GM18520 (cell line): Measurements from ENCODE around the gene MEGF11.
"Not testable (repeated sequence)": the region's sequence is repeated elsewhere in the genome, so short reads cannot be mapped to it uniquely, and the experiment has no call there.

Experiments
- ATAC-seq: cut with Tn5 transposase; IDR thresholded peaks from one replicate; pipeline ENCODE4 v1.9.1; 2021; ENCODE audit not compliant: unreplicated experiment

Gene MEGF11

DNA sequence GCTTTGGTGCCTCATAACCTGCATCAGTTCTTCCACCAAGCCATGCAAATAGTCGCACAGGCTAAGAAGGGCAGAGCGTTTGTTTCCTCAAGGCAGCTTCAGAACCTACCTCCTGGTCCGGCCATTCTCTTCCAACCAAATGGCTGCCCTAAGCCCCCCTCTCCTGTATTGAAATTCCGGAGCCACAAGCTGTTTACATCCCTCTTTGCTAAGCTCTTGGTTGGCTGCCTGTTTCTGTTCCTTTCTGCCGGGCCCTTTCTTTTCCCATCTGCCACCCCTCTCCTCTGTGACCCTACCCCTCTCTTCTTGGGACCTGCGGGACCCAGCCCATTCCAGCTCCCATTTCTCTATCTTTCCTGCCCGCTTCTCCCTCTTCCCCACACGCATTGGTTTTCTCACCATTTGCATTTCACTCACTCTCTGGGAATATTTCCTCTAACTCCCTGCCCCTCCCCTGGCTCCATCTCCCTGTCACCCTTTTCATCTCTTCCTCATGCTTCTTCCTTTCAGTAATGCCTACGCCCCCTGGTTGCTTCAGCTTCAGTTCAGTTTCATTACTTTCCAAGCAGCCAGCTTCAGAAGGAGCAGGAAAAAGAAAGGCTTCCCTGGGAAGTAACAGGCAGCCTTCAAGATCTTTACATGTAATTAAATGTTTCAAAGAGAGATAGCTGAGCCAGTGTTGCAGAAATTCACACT lies 270.8 kb downstream of the MEGF11 start:
- ATAC-seq: no peak

DNA sequence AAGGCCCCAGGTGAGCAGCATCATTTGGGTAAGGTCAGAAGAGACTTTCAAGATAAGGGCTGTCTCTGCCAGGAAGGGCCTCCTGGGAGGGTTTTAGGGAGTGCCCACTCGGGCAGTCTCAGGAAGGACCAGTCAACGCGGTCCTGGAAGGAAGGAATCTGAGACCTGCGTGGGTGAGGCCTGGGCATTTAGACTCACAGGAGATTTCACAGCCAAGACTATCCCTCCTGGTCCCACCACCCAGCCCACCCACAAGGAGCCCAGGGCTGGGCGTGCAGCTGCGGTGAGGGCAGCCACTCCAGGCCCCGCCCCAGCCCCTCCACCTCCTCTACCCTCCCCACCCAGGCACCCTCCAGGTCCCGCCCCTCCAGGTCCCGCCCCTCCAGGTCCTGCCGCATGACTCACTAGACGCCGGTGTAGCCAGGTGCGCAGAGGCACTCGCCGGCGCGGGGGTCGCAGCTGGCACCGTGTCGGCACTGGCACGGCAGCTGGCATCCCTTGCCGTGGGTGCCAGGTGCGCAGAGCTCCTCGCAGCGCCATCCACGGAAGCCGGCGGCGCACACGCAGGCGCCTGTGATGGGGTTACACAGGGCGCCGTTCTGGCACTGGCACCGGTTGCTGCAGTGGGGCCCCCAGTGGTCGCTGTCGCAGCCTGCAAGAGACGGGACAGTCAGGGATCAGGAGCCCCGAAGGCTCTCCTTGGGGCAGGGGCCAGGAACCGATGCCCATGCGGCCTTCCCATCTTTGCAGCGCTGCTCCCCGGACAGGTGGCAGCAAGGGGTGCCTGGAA lies 271.5 kb downstream of the MEGF11 start:
- ATAC-seq: no peak

DNA sequence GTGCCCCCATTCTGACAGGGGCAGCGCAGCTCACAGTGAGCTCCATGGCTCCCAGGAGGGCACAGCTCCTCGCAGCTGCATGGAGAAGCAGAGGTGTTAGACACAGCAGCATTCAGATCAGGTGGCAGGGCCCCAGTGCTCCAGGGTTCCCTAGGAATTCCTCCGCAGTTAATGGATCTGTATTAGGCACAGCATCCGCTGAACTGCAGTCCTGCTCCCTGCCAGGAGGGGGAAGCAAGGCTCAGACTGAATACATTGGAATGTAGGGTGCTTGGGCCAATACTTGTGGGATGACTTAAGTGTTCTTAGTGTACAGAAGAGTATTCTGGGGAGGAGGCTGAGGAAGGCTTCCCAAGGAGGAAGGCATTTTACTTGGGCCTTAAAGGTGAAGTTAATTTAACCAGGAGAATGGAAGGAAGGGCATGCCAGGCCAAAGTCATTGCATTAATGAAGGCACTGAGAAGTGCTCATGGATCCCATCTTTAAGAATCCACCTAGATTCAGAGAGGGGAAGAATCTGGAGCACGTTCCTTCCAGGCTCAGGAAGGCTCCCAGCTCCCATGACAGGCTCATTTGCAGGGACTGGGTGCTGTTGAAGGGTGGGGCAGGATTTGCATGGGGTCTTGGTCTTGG lies 272.6 kb downstream of the MEGF11 start:
- ATAC-seq: no peak

DNA sequence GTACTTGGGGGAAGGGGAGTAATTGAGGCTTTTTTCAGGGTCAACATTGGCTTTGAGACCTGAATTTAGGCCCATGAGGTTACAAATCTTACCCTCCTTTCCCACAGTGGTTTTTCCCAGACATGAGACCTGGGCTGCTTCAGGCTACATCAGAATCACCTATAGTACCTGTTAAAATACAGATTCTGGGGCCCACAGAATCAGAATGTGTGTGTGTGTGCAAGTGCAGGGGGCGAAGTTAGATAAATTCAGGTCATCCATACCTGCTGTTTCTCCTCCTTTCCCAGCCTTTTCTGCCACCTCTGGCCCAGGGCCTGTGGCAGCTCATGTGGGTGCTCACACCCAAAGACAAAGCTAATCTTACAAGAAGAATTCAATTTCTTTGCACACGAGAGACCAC lies 273.7 kb downstream of the MEGF11 start:
- ATAC-seq: no peak

DNA sequence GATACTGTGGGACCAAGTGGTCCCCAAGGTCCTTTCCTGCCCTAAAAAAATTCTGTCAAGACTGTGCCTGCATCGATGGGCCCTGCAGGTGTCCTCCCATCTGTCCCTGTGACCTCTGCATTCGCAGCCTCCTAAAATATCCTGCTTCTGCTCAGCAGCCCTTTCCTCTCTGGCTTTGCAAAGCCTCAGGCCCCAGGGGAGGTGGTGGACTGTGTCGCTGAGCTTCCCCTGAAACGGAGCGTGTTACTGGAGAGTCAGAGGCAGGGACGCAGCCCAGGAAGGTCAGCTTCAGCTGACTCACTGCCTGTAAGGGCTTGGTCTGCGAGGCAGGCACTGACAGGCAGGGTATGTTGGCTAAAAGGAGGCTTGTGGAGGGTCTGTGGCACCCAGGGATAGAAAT lies 274.2 kb downstream of the MEGF11 start:
- no peak for ATAC-seq

DNA sequence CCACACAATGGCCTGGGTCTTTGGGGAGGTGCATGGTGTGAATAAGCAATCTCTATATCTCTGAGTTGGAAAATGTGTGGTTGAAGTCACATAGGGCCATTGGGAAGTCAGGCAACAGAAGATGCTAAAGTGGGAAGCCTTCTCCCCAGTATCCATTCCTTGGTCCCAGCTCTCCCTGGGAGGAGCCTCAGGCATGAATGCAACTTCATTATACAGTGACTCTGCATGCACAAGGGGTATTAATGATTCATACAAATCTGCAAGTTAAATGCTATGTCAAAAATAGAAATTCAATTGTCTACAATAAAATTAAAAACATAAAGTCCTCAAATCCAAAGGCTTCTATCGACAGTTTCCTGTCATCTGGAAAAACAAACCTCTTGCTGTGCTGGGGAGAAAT lies 275.4 kb downstream of the MEGF11 start:
- ATAC-seq: no peak

DNA sequence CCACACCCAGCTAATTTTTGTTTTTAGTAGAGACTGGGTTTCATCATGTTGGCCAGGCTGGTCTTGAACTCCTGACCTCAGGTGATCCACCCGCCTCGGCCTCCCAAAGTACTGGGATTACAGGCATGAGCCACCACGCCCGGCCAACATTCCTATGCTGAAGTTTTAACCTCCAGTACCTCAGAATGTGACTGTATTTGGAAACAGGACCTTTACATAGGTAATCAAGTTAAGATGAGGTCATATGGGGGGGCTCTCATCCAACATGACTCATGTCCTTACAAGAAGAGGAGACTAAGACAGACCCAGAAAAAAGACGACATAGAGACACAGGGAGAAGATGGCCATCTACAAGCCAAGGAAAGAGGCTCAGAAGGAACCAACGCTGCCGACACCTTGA lies 277.4 kb downstream of the MEGF11 start:
- not testable (repeated sequence) for ATAC-seq

DNA sequence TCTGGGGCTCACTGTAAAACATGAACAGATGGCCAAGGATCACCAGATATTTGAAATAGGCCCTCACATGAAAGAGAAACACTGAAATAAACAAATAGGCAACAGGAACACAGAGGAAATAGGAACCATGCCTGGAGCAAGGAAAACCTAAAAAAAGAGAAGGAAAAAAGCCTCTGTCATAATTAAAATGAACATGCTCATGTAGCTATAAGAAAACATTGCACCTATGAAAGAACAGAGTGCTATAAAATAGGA lies 281.9 kb downstream of the MEGF11 start:
- no peak for ATAC-seq

DNA sequence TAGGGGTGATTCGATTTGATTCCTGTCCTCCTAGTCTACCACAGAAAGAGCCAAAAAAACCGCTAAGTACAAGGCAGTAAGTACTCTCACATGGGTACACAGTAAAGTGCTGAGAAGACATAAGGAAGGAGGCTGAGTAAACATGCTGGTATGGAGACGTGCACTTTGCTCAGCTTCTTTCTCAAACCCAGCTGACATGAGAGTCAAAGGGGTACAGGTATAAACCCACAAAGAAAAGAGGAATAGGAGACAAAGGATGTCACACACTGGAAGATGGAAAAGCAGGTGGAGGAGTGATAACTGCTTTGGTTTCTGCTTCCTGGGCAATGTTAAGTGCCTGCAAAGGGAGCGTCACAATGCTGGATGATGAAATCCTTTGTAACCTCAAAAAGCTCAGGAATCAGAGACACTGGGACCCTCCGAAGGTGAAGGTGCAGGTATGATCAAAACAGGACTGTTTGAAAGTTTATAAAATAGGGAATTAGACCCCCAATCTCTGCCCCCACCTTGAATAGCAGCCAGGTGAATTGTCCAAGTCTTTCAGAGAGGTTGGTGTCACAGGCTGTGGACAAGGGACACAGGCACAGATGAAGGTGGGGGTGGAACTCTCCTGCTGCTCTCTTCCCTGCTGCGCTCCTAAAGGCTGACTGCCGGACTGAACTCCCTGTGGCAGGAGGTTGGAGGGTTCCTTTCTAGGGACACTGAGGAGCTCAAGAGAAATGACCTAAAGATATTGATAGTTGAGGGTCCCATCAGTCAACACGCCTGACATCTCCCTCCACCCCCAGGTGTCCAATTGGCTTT lies 282.4 kb downstream of the MEGF11 start:
- no peak for ATAC-seq

DNA sequence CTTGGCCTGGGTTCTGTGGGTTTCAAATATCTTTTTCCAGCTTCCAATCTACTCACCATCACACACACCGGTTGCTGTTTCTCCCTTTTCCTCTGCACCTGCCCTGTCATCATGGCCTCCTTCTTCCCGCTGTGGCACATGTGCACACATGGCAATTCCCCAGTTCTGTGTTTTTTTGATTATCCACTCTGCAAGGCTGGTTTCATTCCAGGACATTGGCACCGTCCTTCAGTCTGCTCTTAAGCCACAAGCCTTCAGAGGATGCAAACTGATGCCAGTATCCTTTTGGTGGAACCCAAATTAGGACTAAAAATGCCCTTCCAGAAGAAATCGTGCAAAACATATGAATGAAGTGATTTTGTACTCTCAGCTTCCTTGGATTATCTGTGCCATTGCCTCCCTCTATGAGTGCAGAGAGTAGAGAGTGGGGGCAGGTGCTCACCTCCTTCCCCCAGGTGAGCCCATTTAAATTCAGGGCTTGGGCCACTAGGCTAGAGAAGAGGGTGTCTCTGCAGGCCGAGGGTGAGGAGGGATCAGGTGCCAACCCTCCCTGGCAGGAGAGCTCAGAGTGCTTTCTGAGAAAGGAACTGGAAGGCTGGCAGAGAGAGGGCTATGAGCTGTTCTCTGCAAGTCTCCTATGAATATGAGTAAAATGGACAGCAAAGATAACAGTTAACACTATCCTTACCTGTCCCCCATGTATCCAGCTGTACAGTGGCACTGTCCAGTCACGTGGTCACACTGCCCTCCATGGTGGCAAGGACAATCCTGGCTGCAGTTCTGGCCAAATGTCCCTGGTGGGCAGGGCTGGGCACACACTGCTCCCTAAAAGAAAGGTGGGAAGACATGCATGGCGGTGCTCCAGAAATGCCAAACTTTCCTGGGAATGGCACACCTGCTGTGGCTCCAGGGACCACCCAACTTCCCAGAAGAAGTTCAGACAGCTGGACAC lies 283.4 kb downstream of the MEGF11 start:
- no peak for ATAC-seq

DNA sequence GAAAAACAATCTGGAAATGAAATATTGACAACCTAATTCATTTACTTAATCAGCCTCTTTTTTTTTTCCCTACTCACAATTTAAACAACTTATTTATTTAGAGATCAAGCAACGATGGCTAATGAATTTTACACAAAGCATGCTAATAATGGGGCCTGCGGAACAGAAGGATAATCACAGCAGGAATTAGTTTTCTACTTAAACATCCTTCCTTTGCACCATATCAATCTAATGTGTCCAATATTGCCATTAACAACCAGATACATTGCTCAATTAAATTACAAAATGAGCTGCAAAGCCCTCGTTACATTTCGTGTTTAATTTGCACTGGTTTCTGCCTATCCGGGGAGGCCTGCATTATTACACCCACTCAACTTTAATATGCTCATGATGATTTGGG lies 285.0 kb downstream of the MEGF11 start:
- no peak for ATAC-seq

DNA sequence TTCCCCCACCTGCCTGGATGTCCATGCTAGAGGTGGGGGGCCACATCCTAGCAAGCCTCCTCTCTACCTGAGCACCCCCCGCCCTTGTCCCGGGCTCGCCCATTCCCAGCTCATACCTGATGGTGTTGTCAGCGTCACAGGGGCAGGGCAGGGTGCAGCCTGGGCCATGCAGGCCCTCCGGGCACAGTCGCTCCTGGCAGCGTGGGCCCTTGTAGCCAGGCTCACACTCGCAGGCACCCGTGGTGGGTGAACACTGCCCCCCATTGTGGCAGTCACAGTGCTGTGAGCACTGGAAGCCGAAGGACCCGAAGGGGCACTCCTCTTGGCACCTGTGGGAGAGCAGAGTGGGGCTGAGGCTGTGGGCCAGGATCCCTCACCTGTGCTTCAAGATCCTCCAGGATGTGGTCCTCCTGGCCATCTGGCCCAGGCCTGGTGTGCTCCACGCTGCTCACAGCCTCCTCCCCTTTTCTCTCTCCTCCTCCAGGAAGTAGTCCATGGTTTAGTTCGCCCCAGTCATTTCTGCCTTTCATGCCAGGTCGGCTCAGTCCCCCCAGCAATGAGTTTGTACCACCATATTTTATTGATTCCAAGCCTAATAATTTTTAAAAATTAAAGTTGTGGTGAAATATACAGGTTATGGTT lies 288.6 kb downstream of the MEGF11 start:
- ATAC-seq: no peak

DNA sequence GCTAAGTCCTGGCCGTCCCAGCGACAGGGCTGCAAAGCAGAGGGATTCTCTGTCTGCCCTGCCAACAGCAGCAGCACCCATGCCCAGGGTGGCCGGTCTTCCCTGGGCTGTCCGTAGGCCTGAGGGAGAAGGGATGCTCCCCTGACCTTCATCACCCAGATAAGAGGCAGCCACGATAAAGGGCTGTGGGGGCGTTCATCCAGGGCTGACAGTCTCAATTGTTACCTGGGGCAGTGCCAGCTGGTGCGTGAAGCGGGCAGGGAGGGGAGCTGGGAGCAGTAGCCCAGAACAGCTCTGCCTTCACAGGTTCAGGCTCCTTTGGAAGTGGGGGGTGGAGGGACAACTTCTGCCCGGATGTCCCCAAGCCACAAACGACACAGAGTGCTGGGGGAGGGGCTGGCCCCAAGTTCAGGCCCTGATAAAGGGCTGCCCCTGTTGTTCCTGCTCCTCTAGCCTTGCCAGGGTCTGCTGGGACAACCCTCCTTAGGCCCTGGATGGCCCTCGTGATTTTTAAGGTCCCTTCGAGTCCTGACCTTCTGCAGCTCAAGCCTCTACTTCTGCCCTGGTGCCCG lies 289.6 kb downstream of the MEGF11 start:
- no peak for ATAC-seq

DNA sequence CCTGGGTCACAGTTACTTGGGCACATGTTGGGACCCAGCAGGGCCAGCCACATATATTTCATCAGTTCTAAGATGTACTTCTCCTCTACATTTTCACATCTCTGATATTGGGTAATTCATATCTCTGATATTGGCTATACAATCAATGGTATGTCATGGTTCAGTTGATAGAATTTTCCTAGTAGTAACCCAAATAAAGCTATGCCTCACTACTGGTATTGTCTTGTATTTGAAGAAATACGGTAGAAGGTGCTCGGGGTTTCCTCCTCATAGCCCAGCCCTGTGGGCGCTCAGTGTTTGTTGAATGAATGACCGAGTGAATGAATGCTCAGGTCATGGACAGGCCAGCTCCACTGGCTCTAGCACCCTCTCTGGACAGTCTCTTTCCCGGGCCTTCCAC lies 290.2 kb downstream of the MEGF11 start:
- no peak for ATAC-seq

DNA sequence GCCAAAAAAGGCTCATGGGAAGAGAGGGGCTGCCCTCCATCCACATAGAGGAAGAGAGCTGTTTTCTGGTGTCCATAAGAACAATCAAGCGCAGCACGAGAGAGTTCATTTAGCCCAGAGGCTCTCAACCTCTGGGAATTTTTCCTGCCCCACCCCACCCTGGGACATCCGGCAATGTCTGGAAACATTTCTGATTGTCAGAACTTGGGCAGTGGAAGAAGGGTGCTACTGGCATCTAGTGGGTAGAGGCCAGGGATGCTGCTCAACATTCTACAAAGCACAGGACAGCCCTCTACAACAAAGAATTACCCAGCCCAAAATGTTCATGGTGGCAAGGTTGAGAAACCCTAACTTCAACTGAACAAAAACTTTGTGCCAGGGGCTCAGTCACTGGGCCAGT lies 291.4 kb downstream of the MEGF11 start:
- no peak for ATAC-seq

DNA sequence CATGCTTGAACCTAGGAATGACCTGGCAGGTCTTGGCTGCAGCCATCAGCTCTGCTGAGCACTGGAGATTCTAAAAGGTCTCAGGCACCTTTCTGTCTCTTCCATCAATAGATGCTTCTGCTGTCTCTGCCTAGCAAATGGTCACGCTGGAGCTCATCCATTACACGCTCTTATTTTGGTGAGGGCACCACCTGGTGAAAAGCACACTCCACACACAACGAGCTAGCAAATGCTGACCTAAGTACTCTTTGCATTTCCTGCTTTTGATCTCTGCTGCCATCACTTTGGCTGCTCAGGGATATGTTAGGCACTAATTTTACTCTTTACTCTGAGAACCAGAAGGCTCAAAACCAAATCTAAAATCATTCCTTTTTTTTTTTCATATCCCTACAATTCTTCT lies 293.0 kb downstream of the MEGF11 start:
- ATAC-seq: no peak

DNA sequence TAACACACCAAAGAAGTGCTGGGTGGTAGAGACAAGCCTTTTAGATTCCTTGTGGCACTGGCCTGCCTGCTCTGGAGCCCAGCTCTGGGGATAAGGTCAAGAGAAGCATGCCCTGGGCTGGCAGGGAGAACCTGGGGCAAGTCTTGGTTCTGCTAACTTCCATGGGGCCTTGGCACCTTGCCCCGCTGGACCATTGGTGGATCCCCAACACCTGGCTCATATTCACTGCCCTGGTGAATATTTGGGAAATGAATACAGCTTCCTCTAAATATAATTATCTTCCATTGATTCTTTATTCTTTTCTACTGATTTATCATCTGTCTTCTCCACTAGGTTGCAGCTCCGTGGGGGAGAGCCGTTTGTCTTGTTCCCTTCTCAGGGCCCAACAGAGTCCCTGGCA lies 294.7 kb downstream of the MEGF11 start:
- no peak for ATAC-seq

DNA sequence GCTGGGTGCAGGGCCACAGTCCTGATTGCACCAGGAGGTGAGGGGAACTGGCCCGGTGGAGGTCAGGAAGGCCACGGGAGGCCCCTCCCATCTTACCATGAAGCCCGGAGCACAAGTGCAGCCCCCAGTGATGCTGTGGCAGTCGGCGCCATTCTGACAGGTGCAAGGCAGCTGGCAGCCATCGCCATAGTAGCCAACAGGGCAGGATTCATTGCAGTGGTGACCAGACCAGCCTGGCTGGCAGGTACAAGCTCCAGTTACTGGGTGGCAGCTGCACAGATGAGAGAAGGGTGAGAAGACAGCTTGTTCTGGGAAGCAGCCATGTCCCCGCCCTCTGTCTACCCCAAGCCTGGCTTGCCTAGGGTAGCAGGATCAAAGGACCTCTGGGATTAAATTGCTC lies 296.1 kb downstream of the MEGF11 start:
- no peak for ATAC-seq

DNA sequence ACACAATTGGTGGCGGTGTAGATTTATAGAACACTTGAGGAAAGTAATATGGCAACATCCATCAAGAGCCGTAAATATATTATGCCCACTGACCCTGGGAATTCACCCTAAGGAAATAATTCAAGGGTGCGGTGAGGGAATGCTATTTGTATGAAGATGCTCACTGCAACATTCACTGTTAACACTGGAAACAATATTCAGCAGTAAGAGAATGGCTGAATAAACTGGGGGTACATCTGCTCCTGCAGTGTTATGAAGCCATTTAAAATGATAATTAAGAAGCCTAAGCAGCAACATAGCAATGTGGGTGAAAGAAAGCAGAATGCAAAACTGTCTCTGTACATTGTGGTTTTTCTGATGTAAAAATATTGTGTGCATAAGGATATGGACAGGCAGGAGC lies 296.7 kb downstream of the MEGF11 start:
- no peak for ATAC-seq

DNA sequence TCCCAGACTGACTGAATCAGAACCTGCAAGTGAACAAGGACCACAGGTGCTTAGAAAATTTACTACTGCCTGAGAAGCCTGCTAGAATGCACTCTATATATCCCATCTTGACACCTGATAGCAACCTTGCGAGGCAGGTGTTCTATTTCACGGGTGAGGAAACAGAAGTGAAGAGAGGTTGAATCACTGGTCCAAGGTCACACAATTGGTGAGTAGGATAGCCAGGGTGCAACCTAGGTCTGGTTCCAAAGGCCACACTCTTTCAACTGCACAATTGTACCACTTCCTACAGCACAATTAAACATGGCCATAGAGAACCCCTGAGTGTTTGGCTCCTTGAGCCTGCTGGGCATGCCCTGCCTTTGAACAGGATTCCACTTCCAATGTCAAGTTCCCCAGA lies 297.2 kb downstream of the MEGF11 start:
- ATAC-seq: no peak
